Progenitor cell of endocrine pancreas (in vitro differentiated cells): ENCODE data around the gene PAX8. TPM values are rescaled to one million over a fixed set of nuclear protein-coding genes. Genes with fewer than 3 reads are reported as not detected.
A peak's percentile ranks its signal among the peaks of the same experiment; 100 is the strongest.

Experiments used
- DNase-seq: peaks from one replicate; pipeline ENCODE4 v3.0.0; 2021; ENCODE audit warnings: low spot score; ENCODE audit not compliant: unreplicated experiment
- H3K27ac Mint-ChIP-seq: 2 replicates; pipeline ENCODE4 v1.8.0; 2021; ENCODE audit warnings: mild to moderate bottlenecking, moderate library complexity, mixed read lengths
- H3K27me3 Mint-ChIP-seq: 2 replicates; pipeline ENCODE4 v1.8.0; 2021; ENCODE audit warnings: mixed read lengths
- H3K36me3 Mint-ChIP-seq: 2 replicates; pipeline ENCODE4 v1.8.0; 2022; ENCODE audit warnings: mixed read lengths; ENCODE audit not compliant: insufficient read depth
- H3K4me1 Mint-ChIP-seq: 2 replicates; pipeline ENCODE4 v1.8.0; 2021; ENCODE audit warnings: low read depth, mixed read lengths
- H3K4me3 Mint-ChIP-seq: 2 replicates; pipeline ENCODE4 v1.8.0; 2021; ENCODE audit warnings: low read depth, mild to moderate bottlenecking, moderate library complexity, mixed read lengths
- H3K9me3 Mint-ChIP-seq: 2 replicates; pipeline ENCODE4 v1.8.0; 2021; ENCODE audit warnings: low read depth, mixed read lengths
- total RNA-seq: library from RNA; stranded (reverse); gene quantifications from 2 replicates; pipeline ENCODE4 v1.2.1, GENCODE V29; 2021
- TF ChIP-seq, protein P1 (sequence below): fragments of 200-600 bp; sonication (generic); IDR thresholded peaks from one replicate; pipeline ENCODE4 v1.5.0; 2021; ENCODE audit warnings: antibody characterized with exemption, mild to moderate bottlenecking; ENCODE audit not compliant: unreplicated experiment

Gene PAX8
- total RNA-seq, 1 donor from 2014 or later: 3.9 TPM

DNA sequence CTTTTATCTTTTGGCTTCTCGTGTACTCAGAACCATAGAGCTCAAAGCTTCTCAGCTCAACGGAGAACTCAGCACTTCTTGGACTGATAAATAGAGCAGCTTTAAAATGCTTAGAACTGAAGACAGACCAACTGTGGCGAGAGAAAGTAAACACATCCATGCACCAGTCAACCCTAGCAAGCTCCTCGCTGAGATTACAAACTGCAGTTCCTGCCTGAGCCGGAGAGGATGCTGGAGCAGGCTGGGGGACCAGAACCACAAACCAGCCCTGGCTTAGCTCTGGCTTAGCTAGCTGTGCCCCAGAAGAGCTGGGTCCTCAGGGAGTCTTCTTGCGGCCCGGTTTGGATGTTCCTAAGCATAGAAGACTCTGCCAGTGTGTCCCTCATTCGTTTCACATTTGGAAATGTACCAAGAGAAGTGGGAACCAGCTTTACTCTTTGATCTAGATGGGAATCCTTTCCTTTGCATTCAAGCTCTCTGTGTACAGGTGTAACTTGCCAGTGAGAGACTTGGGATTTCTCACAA is 5.6 kb downstream of the PAX8 start:
- Mint-ChIP-seq H3K4me3 (no peak overlapping the region), H3K27me3 (peaks cover 92% of the 10 kb centered on the region)
- TF ChIP-seq, protein P1, sequence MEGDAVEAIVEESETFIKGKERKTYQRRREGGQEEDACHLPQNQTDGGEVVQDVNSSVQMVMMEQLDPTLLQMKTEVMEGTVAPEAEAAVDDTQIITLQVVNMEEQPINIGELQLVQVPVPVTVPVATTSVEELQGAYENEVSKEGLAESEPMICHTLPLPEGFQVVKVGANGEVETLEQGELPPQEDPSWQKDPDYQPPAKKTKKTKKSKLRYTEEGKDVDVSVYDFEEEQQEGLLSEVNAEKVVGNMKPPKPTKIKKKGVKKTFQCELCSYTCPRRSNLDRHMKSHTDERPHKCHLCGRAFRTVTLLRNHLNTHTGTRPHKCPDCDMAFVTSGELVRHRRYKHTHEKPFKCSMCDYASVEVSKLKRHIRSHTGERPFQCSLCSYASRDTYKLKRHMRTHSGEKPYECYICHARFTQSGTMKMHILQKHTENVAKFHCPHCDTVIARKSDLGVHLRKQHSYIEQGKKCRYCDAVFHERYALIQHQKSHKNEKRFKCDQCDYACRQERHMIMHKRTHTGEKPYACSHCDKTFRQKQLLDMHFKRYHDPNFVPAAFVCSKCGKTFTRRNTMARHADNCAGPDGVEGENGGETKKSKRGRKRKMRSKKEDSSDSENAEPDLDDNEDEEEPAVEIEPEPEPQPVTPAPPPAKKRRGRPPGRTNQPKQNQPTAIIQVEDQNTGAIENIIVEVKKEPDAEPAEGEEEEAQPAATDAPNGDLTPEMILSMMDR: peak; percentile 47

GRCh38 chr2:113272477-113272876 is 6.2 kb downstream of the PAX8 start:
- H3K27me3 Mint-ChIP-seq: peaks cover 94% of the 10 kb centered on the region
- TF ChIP-seq, protein P1: no peak
- H3K36me3 Mint-ChIP-seq: no peaks in the 10 kb centered on the region
- H3K27ac Mint-ChIP-seq: no peak overlapping the region
- H3K4me1 Mint-ChIP-seq: peaks cover 1% of the 10 kb centered on the region
- H3K4me3 Mint-ChIP-seq: no peak overlapping the region
- no peaks in the 10 kb centered on the region for H3K9me3 Mint-ChIP-seq
- no peak for DNase-seq

More for the DNA sequence above, 5.6 kb downstream of the PAX8 start:
- H3K9me3 Mint-ChIP-seq: no peaks in the 10 kb centered on the region
- no peaks in the 10 kb centered on the region for H3K36me3 Mint-ChIP-seq
- H3K4me1 Mint-ChIP-seq: peaks cover 1% of the 10 kb centered on the region
- H3K27ac Mint-ChIP-seq: no peak overlapping the region
- no peak for DNase-seq

DNA sequence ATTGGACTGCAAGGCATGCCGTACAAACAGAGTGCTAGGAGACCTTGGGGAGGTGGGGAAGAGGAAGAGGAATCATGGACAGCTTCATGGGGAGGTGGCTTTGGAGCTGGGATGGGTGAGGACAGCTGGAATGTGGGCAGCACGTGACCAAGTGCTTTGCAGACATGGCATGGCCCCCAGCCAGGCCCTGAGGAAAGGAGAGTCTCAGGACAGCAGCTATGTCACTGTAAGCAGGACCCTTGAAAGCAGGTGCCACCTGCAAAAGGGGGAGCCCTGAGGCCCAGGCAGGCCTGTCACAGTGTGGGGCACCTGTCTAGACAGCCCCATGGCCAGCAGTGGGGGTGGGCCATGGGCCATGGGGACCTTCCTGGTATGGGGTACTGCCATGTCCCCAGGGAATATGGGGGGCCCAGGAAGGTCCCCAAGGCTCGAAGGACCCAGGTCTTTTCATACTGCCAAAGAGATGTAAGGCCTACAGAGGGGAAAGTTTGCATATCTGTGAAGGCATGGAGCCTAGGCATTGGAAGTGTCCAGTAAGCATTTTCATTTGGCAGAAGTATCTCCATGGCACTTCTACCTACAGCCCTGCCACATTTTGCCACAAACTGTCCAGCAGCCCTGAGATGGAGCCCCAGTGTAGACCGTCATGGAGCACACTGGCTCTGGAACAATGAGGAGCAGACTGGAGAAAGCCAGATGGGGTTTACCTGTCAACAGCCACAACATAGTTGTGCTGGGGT is 9.9 kb downstream of the PAX8 start:
- TF ChIP-seq, protein P1: no peak
- Mint-ChIP-seq H3K27me3 (peaks cover 88% of the 10 kb centered on the region), H3K27ac (no peak overlapping the region), H3K36me3 (no peaks in the 10 kb centered on the region), H3K4me1 (no peaks in the 10 kb centered on the region), H3K4me3 (no peak overlapping the region), H3K9me3 (no peaks in the 10 kb centered on the region)
- no peak for DNase-seq

GRCh38 chr2:113266431-113266830 is 12.3 kb downstream of the PAX8 start:
- Mint-ChIP-seq H3K4me3 (no peak overlapping the region), H3K36me3 (no peaks in the 10 kb centered on the region), H3K27ac (no peak overlapping the region), H3K4me1 (no peaks in the 10 kb centered on the region), H3K9me3 (no peaks in the 10 kb centered on the region), H3K27me3 (peaks cover 84% of the 10 kb centered on the region)
- no peak for DNase-seq
- TF ChIP-seq, protein P1: no peak

- DNase-seq: no peak
- TF ChIP-seq, protein P1: no peak
- H3K9me3 Mint-ChIP-seq: no peaks in the 10 kb centered on the region
- no peaks in the 10 kb centered on the region for H3K4me1 Mint-ChIP-seq
- H3K27me3 Mint-ChIP-seq: peaks cover 82% of the 10 kb centered on the region
- H3K27ac Mint-ChIP-seq: no peak overlapping the region
- H3K36me3 Mint-ChIP-seq: no peaks in the 10 kb centered on the region
- H3K4me3 Mint-ChIP-seq: no peak overlapping the region
Observed at GRCh38 chr2:113264713-113265403, 13.9 kb downstream of the PAX8 start.
